Stomach (tissue), 4 donors: ENCODE data around the gene FRMPD4.

ENCODE experiments used
- CTCF ChIP-seq, 7 experiments: fragments of 450-650 bp in 4 of 7; fragments of 200-600 bp in 3 of 7; sonication (generic) in 3 of 7; IDR thresholded peaks; one replicate each; pipeline ENCODE4 v1.5.1; 2016 to 2019; ENCODE audit warnings: antibody characterized with exemption in 7 of 7, control low read depth in 2 of 7, mild to moderate bottlenecking in 1 of 7
- EP300 ChIP-seq: sonication (generic); formaldehyde crosslinking; IDR thresholded peaks from one replicate; pipeline ENCODE4 v1.6.1; 2017; ENCODE audit warnings: antibody characterized with exemption

GRCh38 chrX:12488220-12488619 lies 349.9 kb downstream of the FRMPD4 start:
- TF ChIP-seq CTCF (IDR thresholded peaks at IDR 0.05): no peak
- TF ChIP-seq EP300: no peak
